SK-N-SH (cell line): Measurements from ENCODE around the gene MMP19. TPM values are rescaled to one million over a fixed set of nuclear protein-coding genes. Genes with fewer than 3 reads are reported as not detected.

Source experiments
- CTCF ChIA-PET: fragments of 300-600, 350-600 bp; formaldehyde crosslinking; extraction: SDS; loops from one replicate; lab custom pipeline; 2021; lab: Yijun Ruan, JAX
- POLR2A ChIA-PET: fragments of 350-600 bp; sonication (Branson Sonifier 250); formaldehyde crosslinking; extraction: SDS; loops from one replicate; lab custom pipeline; 2020; ENCODE audit warnings: antibody characterized with exemption, inconsistent platforms; lab: Yijun Ruan, JAX
- DNase-seq: peaks from one replicate; pipeline ENCODE4 v3.0.0; 2012
- H2AFZ ChIP-seq: fragments of 200-600 bp; sonication (generic); 2 replicates; pipeline ENCODE4 v1.8.1; 2016; ENCODE audit warnings: antibody characterized with exemption, mild to moderate bottlenecking, low read depth
- H3F3A ChIP-seq: fragments of 200-600 bp; sonication (generic); replicated peaks from 2 replicates; pipeline ENCODE3; 2016; ENCODE audit warnings: antibody characterized with exemption, mild to moderate bottlenecking; ENCODE audit not compliant: insufficient read depth
- H3K27ac ChIP-seq, 2 experiments: fragments of 200-500 bp in 1 of 2; fragments of 200-600 bp in 1 of 2; sonication (Bioruptor generic) in 1 of 2; sonication (generic), shearing (Covaris generic) in 1 of 2; 2 replicates each; pipeline versions ENCODE4 v1.5.1 to v1.6.1; 2014 to 2016; ENCODE audit warnings: low read depth in 2 of 2, inconsistent platforms in 1 of 2, low read length in 1 of 2, mild to moderate bottlenecking in 1 of 2, mixed read lengths in 1 of 2
- H3K27me3 ChIP-seq: fragments of 200-600 bp; sonication (generic), shearing (Covaris generic); 2 replicates; pipeline ENCODE4 v1.6.1; 2016; ENCODE audit warnings: mixed run types; ENCODE audit not compliant: insufficient read depth
- H3K36me3 ChIP-seq, 2 experiments: fragments of 200-500 bp in 1 of 2; fragments of 200-600 bp in 1 of 2; sonication (Bioruptor generic) in 1 of 2; sonication (generic) in 1 of 2; replicated peaks in 1 of 2; 2 replicates each; pipeline versions ENCODE3 to v1.5.1; 2014 to 2016; ENCODE audit warnings: low read length in 1 of 2, mild to moderate bottlenecking in 1 of 2; ENCODE audit not compliant: insufficient read depth in 2 of 2, control insufficient read depth in 1 of 2
- H3K4me1 ChIP-seq, 2 experiments: fragments of 200-500 bp in 1 of 2; fragments of 200-600 bp in 1 of 2; sonication (Bioruptor generic) in 1 of 2; sonication (generic), shearing (Covaris generic) in 1 of 2; 2 replicates each; pipeline versions ENCODE4 v1.5.1 to v1.6.1; 2014 to 2016; ENCODE audit warnings: low read depth in 1 of 2, low read length in 1 of 2, mixed run types in 1 of 2; ENCODE audit not compliant: insufficient read depth in 2 of 2, control insufficient read depth in 1 of 2
- H3K4me2 ChIP-seq: fragments of 200-600 bp; sonication (generic), shearing (Covaris generic); 2 replicates; pipeline ENCODE4 v1.6.1; 2017; ENCODE audit warnings: mixed run types
- H3K4me3 ChIP-seq, 2 experiments: fragments of 200-500 bp in 1 of 2; fragments of 200-600 bp in 1 of 2; sonication (Bioruptor generic) in 1 of 2; sonication (generic), shearing (Covaris generic) in 1 of 2; 2 replicates each; pipeline versions ENCODE4 v1.5.1 to v1.8.1; 2014 to 2016; ENCODE audit warnings: low read depth in 2 of 2, inconsistent platforms in 1 of 2, low read length in 1 of 2, mild to moderate bottlenecking in 1 of 2, mixed read lengths in 1 of 2, moderate library complexity in 1 of 2
- H3K79me2 ChIP-seq: fragments of 200-600 bp; sonication (generic); 2 replicates; pipeline ENCODE4 v1.8.1; 2017; ENCODE audit warnings: mild to moderate bottlenecking; ENCODE audit not compliant: insufficient read depth
- H3K9ac ChIP-seq: fragments of 200-600 bp; sonication (generic); 2 replicates; pipeline ENCODE4 v1.6.1; 2017; ENCODE audit warnings: mixed run types
- H3K9me2 ChIP-seq: fragments of 200-600 bp; sonication (generic); 2 replicates; pipeline ENCODE4 v1.6.1; 2017; ENCODE audit warnings: mixed run types
- H3K9me3 ChIP-seq: fragments of 200-600 bp; sonication (generic); 2 replicates; pipeline ENCODE4 v1.6.1; 2017; ENCODE audit warnings: mixed run types, mild to moderate bottlenecking, moderate library complexity
- H4K20me1 ChIP-seq: fragments of 200-600 bp; sonication (generic); 2 replicates; pipeline ENCODE4 v1.6.1; 2017; ENCODE audit warnings: mild to moderate bottlenecking, mixed run types; ENCODE audit not compliant: insufficient read depth
- CTCF ChIP-seq: fragments of 200-600 bp; sonication (generic); IDR thresholded peaks from 2 replicates; pipeline ENCODE4 v1.6.1; 2017; ENCODE audit warnings: antibody characterized with exemption, mild to moderate bottlenecking, moderate library complexity
- ELF1 ChIP-seq: IDR thresholded peaks from 2 replicates; pipeline ENCODE4 v1.4.0; 2012
- FOXJ3 ChIP-seq: sonication (generic); formaldehyde crosslinking; IDR thresholded peaks from 2 replicates; pipeline ENCODE4 v1.5.1; 2020; ENCODE audit warnings: mild to moderate bottlenecking, missing genetic modification reagents
- FOXM1 ChIP-seq: IDR thresholded peaks from 2 replicates; pipeline ENCODE4 v1.4.0; 2012; ENCODE audit warnings: low read depth, mild to moderate bottlenecking
- MAX ChIP-seq: IDR thresholded peaks from 2 replicates; pipeline ENCODE4 v1.4.0; 2012; ENCODE audit warnings: low read depth
- MEF2A ChIP-seq: IDR thresholded peaks from 2 replicates; pipeline ENCODE4 v1.4.0; 2012; ENCODE audit warnings: low read depth, borderline replicate concordance
- MXI1 ChIP-seq: IDR thresholded peaks from 2 replicates; pipeline ENCODE4 v1.6.1; 2012; ENCODE audit warnings: mild to moderate bottlenecking, low read depth, low read length, improper control_type of control experiment
- NRF1 ChIP-seq: IDR thresholded peaks from 2 replicates; pipeline ENCODE4 v1.6.1; 2012; ENCODE audit warnings: low read depth, mild to moderate bottlenecking, low read length
- REST ChIP-seq: IDR thresholded peaks from 2 replicates; pipeline ENCODE4 v1.6.1; 2012; ENCODE audit warnings: mild to moderate bottlenecking, low read depth, low read length, moderate library complexity
- TAF1 ChIP-seq: IDR thresholded peaks from 2 replicates; pipeline ENCODE4 v1.6.1; 2012; ENCODE audit warnings: low read depth, mild to moderate bottlenecking, low read length, moderate library complexity, borderline replicate concordance
- WGBS: methylation state at CpG from one replicate; pipeline ENCODE4 v1.1.6; 2017; ENCODE audit warnings: low lambda C conversion rate; 5-methylcytosine and 5-hydroxymethylcytosine counted together
- polyA plus RNA-seq, 3 experiments: library from polyadenylated mRNA; depleted of rRNA; stranded (reverse); fragments of >200 nt; gene quantifications; 2 replicates each; pipeline ENCODE4 v1.2.3, GENCODE V29; 2012
- TF ChIP-seq, protein P1 (sequence below): IDR thresholded peaks from 2 replicates; pipeline ENCODE4 v1.4.0; 2012; ENCODE audit warnings: low read depth, borderline replicate concordance
- TF ChIP-seq, protein P2 (sequence below): fragments of 150-350 bp; IDR thresholded peaks from 2 replicates; pipeline ENCODE4 v1.6.1; 2016; ENCODE audit warnings: mild to moderate bottlenecking, low read depth, low read length

MMP19 gene
- polyA plus RNA-seq, 1 of the 3 experiments (the other 2 are of a cell fraction): 5.7 TPM

GRCh38 chr12:55849616-55850343, 7.0 kb upstream of the MMP19 start:
- no peaks in the 10 kb centered on the region for H3K9me3 ChIP-seq
- no peaks in the 10 kb centered on the region for H3K36me3 ChIP-seq
- CTCF ChIA-PET: interaction anchor here (1.0 to 2.1 kb wide), 2 partner anchors 14 to 77 kb away, joined by 3 to 6 read pairs; no protein-coding TSS in a partner anchor
- 81% methylated on average over 7 of the region's 7 CpGs for WGBS
- H3F3A ChIP-seq: peaks cover 14% of the 10 kb centered on the region
- H3K27me3 ChIP-seq: no peaks in the 10 kb centered on the region
- no peak overlapping the region for H3K9ac ChIP-seq
- no peak overlapping the region for H2AFZ ChIP-seq
- H3K79me2 ChIP-seq: no peaks in the 10 kb centered on the region
- H3K9me2 ChIP-seq: no peaks in the 10 kb centered on the region
- no peak for DNase-seq
- H3K4me1 ChIP-seq: peaks cover 11 to 14% of the 10 kb centered on the region in 2 experiments; a peak in 3 of 4 replicates
- H4K20me1 ChIP-seq: no peaks in the 10 kb centered on the region
- H3K4me2 ChIP-seq: no peak overlapping the region
- POLR2A ChIA-PET: interaction anchor here (0.7 kb wide), 1 partner anchor 32 kb away, joined by 5 read pairs; no protein-coding TSS in a partner anchor
- TF ChIP-seq MXI1 (no peak), ELF1 (no peak), FOXJ3 (CRISPR knock-in tag) (no peak), TAF1 (no peak), FOXM1 (no peak), REST (no peak), MEF2A (no peak), CTCF (no peak), MAX (no peak), NRF1 (no peak)
- TF ChIP-seq, protein P1, sequence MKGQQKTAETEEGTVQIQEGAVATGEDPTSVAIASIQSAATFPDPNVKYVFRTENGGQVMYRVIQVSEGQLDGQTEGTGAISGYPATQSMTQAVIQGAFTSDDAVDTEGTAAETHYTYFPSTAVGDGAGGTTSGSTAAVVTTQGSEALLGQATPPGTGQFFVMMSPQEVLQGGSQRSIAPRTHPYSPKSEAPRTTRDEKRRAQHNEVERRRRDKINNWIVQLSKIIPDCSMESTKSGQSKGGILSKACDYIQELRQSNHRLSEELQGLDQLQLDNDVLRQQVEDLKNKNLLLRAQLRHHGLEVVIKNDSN: no peak
- TF ChIP-seq, protein P2, sequence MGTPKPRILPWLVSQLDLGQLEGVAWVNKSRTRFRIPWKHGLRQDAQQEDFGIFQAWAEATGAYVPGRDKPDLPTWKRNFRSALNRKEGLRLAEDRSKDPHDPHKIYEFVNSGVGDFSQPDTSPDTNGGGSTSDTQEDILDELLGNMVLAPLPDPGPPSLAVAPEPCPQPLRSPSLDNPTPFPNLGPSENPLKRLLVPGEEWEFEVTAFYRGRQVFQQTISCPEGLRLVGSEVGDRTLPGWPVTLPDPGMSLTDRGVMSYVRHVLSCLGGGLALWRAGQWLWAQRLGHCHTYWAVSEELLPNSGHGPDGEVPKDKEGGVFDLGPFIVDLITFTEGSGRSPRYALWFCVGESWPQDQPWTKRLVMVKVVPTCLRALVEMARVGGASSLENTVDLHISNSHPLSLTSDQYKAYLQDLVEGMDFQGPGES: no peak
- H3K4me3 ChIP-seq: no peak overlapping the region
- H3K27ac ChIP-seq: no peak overlapping the region
